ENCODE results near the gene TOB1. TPM values are rescaled to one million over a fixed set of nuclear protein-coding genes. Genes with fewer than 3 reads are reported as not detected.
A peak's percentile ranks its signal among the peaks of the same experiment; 100 is the strongest.
"Not testable (repeated sequence)": the region's sequence is repeated elsewhere in the genome, so short reads cannot be mapped to it uniquely, and the experiment has no call there.

The TOB1 gene
- total RNA-seq, 6 experiments from 2014 or later: 76.3 to 94.1 (median 89.1) TPM

- no peaks in the 10 kb centered on the region for H3K9me3 Mint-ChIP-seq
- H3K36me3 Mint-ChIP-seq (ENCODE audit: low read depth): no peaks in the 10 kb centered on the region
- H3K4me3 Mint-ChIP-seq: no peak overlapping the region
- H3K4me1 Mint-ChIP-seq (ENCODE audit: low read depth): peaks cover 15% of the 10 kb centered on the region
- no peak overlapping the region for H3K27ac Mint-ChIP-seq
- no peak for DNase-seq
- no peak for TF ChIP-seq CTCF (IDR thresholded peaks at IDR 0.05)
- H3K27me3 Mint-ChIP-seq (ENCODE audit: insufficient read depth): peaks cover 4% of the 10 kb centered on the region
Observed at GRCh38 chr17:50879086-50879485, 12.9 kb upstream of the TOB1 start.

GRCh38 chr17:50877838-50878237, 11.7 kb upstream of the TOB1 start:
- Mint-ChIP-seq H3K27me3 (ENCODE audit: insufficient read depth) (peaks cover 3% of the 10 kb centered on the region; the same call in 1 of the 2 replicates), H3K36me3 (ENCODE audit: low read depth) (no peaks in the 10 kb centered on the region), H3K27ac (no peak overlapping the region), H3K9me3 (no peaks in the 10 kb centered on the region), H3K4me1 (ENCODE audit: low read depth) (peaks cover 6% of the 10 kb centered on the region), H3K4me3 (no peak overlapping the region)
- DNase-seq: no peak
- TF ChIP-seq CTCF (IDR thresholded peaks at IDR 0.05): no peak

GRCh38 chr17:50877042-50877441, 10.9 kb upstream of the TOB1 start:
- not testable (repeated sequence) for H3K36me3 Mint-ChIP-seq (ENCODE audit: low read depth)

GRCh38 chr17:50875074-50875473, 8.9 kb upstream of the TOB1 start:
- no peak for TF ChIP-seq CTCF (IDR thresholded peaks at IDR 0.05)
- Mint-ChIP-seq H3K36me3 (ENCODE audit: low read depth) (no peaks in the 10 kb centered on the region), H3K4me1 (ENCODE audit: low read depth) (no peaks in the 10 kb centered on the region; the same call in 1 of the 2 replicates), H3K27me3 (ENCODE audit: insufficient read depth) (peaks cover 3% of the 10 kb centered on the region; the same call in 1 of the 2 replicates), H3K9me3 (no peaks in the 10 kb centered on the region), H3K4me3 (no peak overlapping the region), H3K27ac (no peak overlapping the region)
- DNase-seq: no peak

More at GRCh38 chr17:50877042-50877441, 10.9 kb upstream of the TOB1 start:
- H3K27me3 Mint-ChIP-seq (ENCODE audit: insufficient read depth); H3K9me3 Mint-ChIP-seq; H3K4me1 Mint-ChIP-seq (ENCODE audit: low read depth); H3K27ac Mint-ChIP-seq; H3K4me3 Mint-ChIP-seq; DNase-seq: not testable (repeated sequence)

- H3K27ac Mint-ChIP-seq: no peak overlapping the region
- H3K9me3 Mint-ChIP-seq: no peaks in the 10 kb centered on the region
- peak; percentile 16 for DNase-seq
- H3K36me3 Mint-ChIP-seq (ENCODE audit: low read depth): no peaks in the 10 kb centered on the region
- no peak for TF ChIP-seq CTCF (IDR thresholded peaks at IDR 0.05)
- H3K4me3 Mint-ChIP-seq: no peak overlapping the region
- peaks cover 3% of the 10 kb centered on the region; the same call in 1 of the 2 replicates for H3K27me3 Mint-ChIP-seq (ENCODE audit: insufficient read depth)
- H3K4me1 Mint-ChIP-seq (ENCODE audit: low read depth): peaks cover 11% of the 10 kb centered on the region
Observed at GRCh38 chr17:50872710-50873424, 6.7 kb upstream of the TOB1 start.

- no peak for DNase-seq
- H3K9me3 Mint-ChIP-seq: no peaks in the 10 kb centered on the region
- no peak overlapping the region for H3K4me3 Mint-ChIP-seq
- H3K36me3 Mint-ChIP-seq (ENCODE audit: low read depth): no peaks in the 10 kb centered on the region
- no peak for TF ChIP-seq CTCF (IDR thresholded peaks at IDR 0.05)
- no peak overlapping the region for H3K27ac Mint-ChIP-seq
- H3K4me1 Mint-ChIP-seq (ENCODE audit: low read depth): peaks cover 14% of the 10 kb centered on the region
- H3K27me3 Mint-ChIP-seq (ENCODE audit: insufficient read depth): no peaks in the 10 kb centered on the region
Observed at GRCh38 chr17:50871898-50872297, 5.7 kb upstream of the TOB1 start.
